HCT116 (cell line): Measurements from ENCODE around the gene TRPT1. TPM values are rescaled to one million over a fixed set of nuclear protein-coding genes. Genes with fewer than 3 reads are reported as not detected.

Experiments
- ATAC-seq: fragments of 200-7000 bp; cut with Tn5 transposase; 2 replicates; pipeline ENCODE4 v1.9.1; 2020; ENCODE audit warnings: mild to moderate bottlenecking, moderate library complexity
- BruUV-seq: library from RNA; stranded (reverse); fragments of 400-500 nt; replicated peaks from 2 replicates; lab custom pipeline; 2021; lab: Mats Ljungman, UMichigan
- CTCF ChIA-PET: fragments of 300-600 bp; sonication (Branson Sonifier 250); formaldehyde crosslinking; loops from one replicate; lab custom pipeline; 2021; ENCODE audit warnings: antibody characterized with exemption; lab: Charles Lee
- POLR2A ChIA-PET: fragments of 300-600, 350-600 bp; sonication (Branson Sonifier 250); formaldehyde crosslinking; loops from one replicate; lab custom pipeline; 2021; ENCODE audit warnings: antibody characterized with exemption; lab: Charles Lee
- RAD21 ChIA-PET, 2 experiments: fragments of 300-600 bp; sonication (Branson Sonifier 250); formaldehyde crosslinking; loops; one replicate each; lab custom pipeline; 2023; ENCODE audit warnings: low total read pairs in 2 of 2; ENCODE audit not compliant: uncharacterized antibody in 2 of 2, unreplicated experiment in 2 of 2, low non-redundant PET in 1 of 2; lab: Charles Lee
- DNase-seq: peaks from one replicate; pipeline ENCODE4 v3.0.0-alpha.2; 2010; ENCODE audit warnings: low read depth, low spot score
- H2AFZ ChIP-seq: fragments of 200-600 bp; shearing (Covaris generic), sonication (generic); 2 replicates; pipeline ENCODE4 v1.6.1; 2017; ENCODE audit warnings: low read depth, mixed run types, mixed read lengths, antibody characterized with exemption, low read length; ENCODE audit not compliant: poor library complexity, severe bottlenecking
- H3K27ac ChIP-seq: 2 replicates; pipeline ENCODE4 v1.5.1; 2012; ENCODE audit warnings: low read depth, low read length
- H3K27me3 ChIP-seq: fragments of 200-600 bp; sonication (generic); 2 replicates; pipeline ENCODE4 v1.6.1; 2016; ENCODE audit warnings: mixed run types, low read length, mixed read lengths; ENCODE audit not compliant: insufficient read depth
- H3K36me3 ChIP-seq, 2 experiments: fragments of 200-500 bp in 1 of 2; fragments of 200-600 bp in 1 of 2; sonication (Bioruptor generic) in 1 of 2; sonication (generic) in 1 of 2; 2 replicates each; pipeline versions ENCODE4 v1.5.1 to v1.6.1; 2014 to 2016; ENCODE audit warnings: low read length in 2 of 2, inconsistent platforms in 1 of 2, mixed read lengths in 1 of 2, mixed run types in 1 of 2; ENCODE audit not compliant: insufficient read depth in 2 of 2, control insufficient read depth in 1 of 2
- H3K4me1 ChIP-seq, 2 experiments: fragments of 200-600 bp in 1 of 2; sonication (generic) in 1 of 2; 2 replicates each; pipeline versions ENCODE4 v1.5.1 to v1.6.1; 2012 to 2017; ENCODE audit warnings: low read length in 2 of 2, inconsistent platforms in 1 of 2, mild to moderate bottlenecking in 1 of 2, mixed read lengths in 1 of 2, mixed run types in 1 of 2, moderate library complexity in 1 of 2; ENCODE audit not compliant: insufficient read depth in 2 of 2, control insufficient read depth in 1 of 2
- H3K4me2 ChIP-seq: fragments of 200-600 bp; sonication (generic); 2 replicates; pipeline ENCODE4 v1.6.1; 2017; ENCODE audit warnings: mixed run types, low read length, mixed read lengths
- H3K4me3 ChIP-seq, 2 experiments: fragments of 200-600 bp in 1 of 2; sonication (generic) in 1 of 2; replicated peaks in 1 of 2; 2 replicates each; pipeline ENCODE4 v1.5.1; 2011 to 2016; ENCODE audit warnings: low read length in 2 of 2, control low read depth in 1 of 2, low read depth in 1 of 2, mild to moderate bottlenecking in 1 of 2, mixed read lengths in 1 of 2, mixed run types in 1 of 2
- H3K79me2 ChIP-seq: fragments of 200-600 bp; sonication (generic); 2 replicates; pipeline ENCODE4 v1.6.1; 2017; ENCODE audit warnings: mild to moderate bottlenecking, mixed run types, low read length, moderate library complexity, mixed read lengths; ENCODE audit not compliant: insufficient read depth
- H3K9ac ChIP-seq: fragments of 200-600 bp; sonication (generic); 2 replicates; pipeline ENCODE4 v1.6.1; 2016; ENCODE audit warnings: low read length, mixed read lengths
- H3K9me2 ChIP-seq: fragments of 200-600 bp; sonication (generic), shearing (Covaris generic); 2 replicates; pipeline ENCODE4 v1.6.1; 2017; ENCODE audit warnings: mixed run types, mild to moderate bottlenecking, moderate library complexity; ENCODE audit not compliant: insufficient read depth
- H3K9me3 ChIP-seq, 2 experiments: fragments of 200-500 bp in 1 of 2; fragments of 200-600 bp in 1 of 2; sonication (Bioruptor generic) in 1 of 2; sonication (generic) in 1 of 2; 2 replicates each; pipeline ENCODE4 v1.6.1; 2014 to 2017; ENCODE audit warnings: low read length in 2 of 2, mixed read lengths in 2 of 2, inconsistent platforms in 1 of 2, low read depth in 1 of 2, mild to moderate bottlenecking in 1 of 2, mixed run types in 1 of 2, moderate library complexity in 1 of 2; ENCODE audit not compliant: control insufficient read depth in 1 of 2, insufficient read depth in 1 of 2
- H4K20me1 ChIP-seq: fragments of 200-600 bp; sonication (generic), shearing (Covaris generic); 2 replicates; pipeline ENCODE4 v1.6.1; 2017; ENCODE audit warnings: mixed run types, mild to moderate bottlenecking, moderate library complexity; ENCODE audit not compliant: insufficient read depth
- ATF3 ChIP-seq: IDR thresholded peaks from 2 replicates; pipeline ENCODE4 v1.6.1; 2012
- CEBPB ChIP-seq: IDR thresholded peaks from 2 replicates; pipeline ENCODE4 v1.6.1; 2012; ENCODE audit warnings: low read depth
- CTCF ChIP-seq, 3 experiments: fragments of 200-600 bp in 1 of 3; sonication (generic) in 1 of 3; IDR thresholded peaks in 2 of 3; conservative IDR thresholded peaks in 1 of 3; 2 replicates each; pipeline ENCODE4 v1.5.1; 2012 to 2017; ENCODE audit warnings: low read depth in 2 of 3, low read length in 2 of 3, antibody characterized with exemption in 1 of 3, borderline replicate concordance in 1 of 3, control low read depth in 1 of 3, mild to moderate bottlenecking in 1 of 3, mixed read lengths in 1 of 3, mixed run types in 1 of 3, moderate library complexity in 1 of 3; ENCODE audit not compliant: insufficient read depth in 1 of 3
- EZH2phosphoT487 ChIP-seq: fragments of 200-600 bp; IDR thresholded peaks from 2 replicates; pipeline ENCODE4 v1.6.1; 2018; ENCODE audit warnings: antibody characterized with exemption, borderline replicate concordance
- FOSL1 ChIP-seq: IDR thresholded peaks from 2 replicates; pipeline ENCODE4 v1.6.1; 2012; ENCODE audit warnings: low read depth
- MAX ChIP-seq: IDR thresholded peaks from 2 replicates; pipeline ENCODE4 v1.6.1; 2012
- POLR2A ChIP-seq: IDR thresholded peaks from 2 replicates; pipeline ENCODE4 v1.7.0; 2011; ENCODE audit warnings: borderline replicate concordance; ENCODE audit not compliant: insufficient read depth, insufficient read length; ENCODE audit errors: extremely low read depth
- POLR2AphosphoS5 ChIP-seq: IDR thresholded peaks from 2 replicates; pipeline ENCODE4 v1.6.1; 2011; ENCODE audit warnings: mild to moderate bottlenecking, low read depth, low read length, moderate library complexity
- REST ChIP-seq: IDR thresholded peaks from 2 replicates; pipeline ENCODE4 v1.6.1; 2012; ENCODE audit warnings: low read depth
- SRF ChIP-seq: IDR thresholded peaks from 2 replicates; pipeline ENCODE4 v1.6.1; 2012; ENCODE audit warnings: low read depth
- TCF7L2 ChIP-seq: IDR thresholded peaks from 2 replicates; pipeline ENCODE4 v1.7.0; 2011; ENCODE audit warnings: borderline replicate concordance, inconsistent platforms; ENCODE audit not compliant: insufficient read depth, insufficient read length; ENCODE audit errors: extremely low read depth
- ZBTB33 ChIP-seq: IDR thresholded peaks from 2 replicates; pipeline ENCODE4 v1.6.1; 2011; ENCODE audit warnings: mild to moderate bottlenecking, low read length, moderate library complexity; ENCODE audit not compliant: insufficient replicate concordance; ENCODE audit errors: extremely low read depth
- ZNF274 ChIP-seq: fragments of 200-500 bp; sonication (Bioruptor generic); IDR thresholded peaks from 2 replicates; pipeline ENCODE4 v1.6.1; 2014; ENCODE audit warnings: mild to moderate bottlenecking, low read depth, low read length, inconsistent platforms
- intact Hi-C: fragments of 100-400 bp; cut with micrococcal nuclease; formaldehyde crosslinking; loops from 2 replicates; pipeline ENCODE4 v1.10.0; 2022
- total RNA-seq: library from RNA; stranded (reverse); gene quantifications from one replicate; pipeline ENCODE4 v1.2.1, GENCODE V29; 2021; ENCODE audit not compliant: unreplicated experiment

Gene TRPT1
- total RNA-seq, 1 experiment from 2014 or later: 43.2 TPM

- Histone ChIP-seq H3K27me3 (no peaks in the 10 kb centered on the region), H3K27ac (peak within 1 kb of the TSS; percentile 90), H4K20me1 (peaks cover 12% of the 10 kb centered on the region), H3K79me2 (peaks cover 26% of the 10 kb centered on the region), H3K9me2 (no peaks in the 10 kb centered on the region), H3K4me3 (peak within 1 kb of the TSS; percentile 81 to 88), H3K36me3 (peaks cover 8 to 19% of the 10 kb centered on the region in 2 experiments; a peak in 3 of 4 replicates), H3K9me3 (no peaks in the 10 kb centered on the region), H3K4me1 (peaks cover 26 to 48% of the 10 kb centered on the region in 2 experiments), H3K9ac (peak within 1 kb of the TSS; percentile 87), H3K4me2 (peak within 1 kb of the TSS; percentile 90), H2AFZ (no peak within 1 kb of the TSS)
- ChIA-PET CTCF (interaction anchor here (1.0 to 2.3 kb wide), 5 partner anchors 19 to 170 kb away, joined by 3 to 15 read pairs (median 3); no protein-coding TSS in a partner anchor), RAD21 (interaction anchor here (0.8 to 1.0 kb wide), 2 partner anchors 19 to 40 kb away, joined by 3 read pairs; partner anchors contain the start of genes NUDT22 (in 1 of the 2) and TRPT1 (in 1 of the 2)), POLR2A (interaction anchor here (0.6 to 1.8 kb wide), 19 partner anchors 10 to 488 kb away, joined by 3 to 12 read pairs (median 4); partner anchors contain the start of genes ESRRA, PRDX5 and TRMT112)
- no peak for TF ChIP-seq CEBPB
- TF ChIP-seq CTCF (IDR thresholded peaks at IDR 0.05 in 2 of 3, conservative IDR thresholded peaks at IDR 0.05 in 1 of 3; ENCODE audit: borderline replicate concordance in 1 of 3, insufficient read depth in 1 of 3, low read depth in 2 of 3, low read length in 2 of 3): peak in 2 of 3 experiments; percentile 15 to 29; a peak in 1 of 6 replicates
- peak; percentile 39 for TF ChIP-seq POLR2A
- no peak for TF ChIP-seq ZNF274
- TF ChIP-seq POLR2AphosphoS5: peak; percentile 86
- TF ChIP-seq TCF7L2: no peak
- TF ChIP-seq EZH2phosphoT487: no peak
- no peak for TF ChIP-seq FOSL1
- no peak for TF ChIP-seq MAX
- TF ChIP-seq ATF3: no peak
- no peak for TF ChIP-seq REST
- no peak for TF ChIP-seq SRF
- TF ChIP-seq ZBTB33: no peak
- ATAC-seq (peak; percentile 87), DNase-seq (peak; percentile 100)
- intact Hi-C loops: loop anchor here (5.0 kb wide), 1 partner anchor 116 kb away; the partner anchor contains the start of gene CATSPERZ
- BruUV-seq: no TSS peak
Observed at GRCh38 chr11:64185693-64186491, 40.1 kb downstream of the TRPT1 start, which contains the start of gene STIP1. Gene STIP1, plus strand, starts transcription at chr11:64186171. Its CDS starts 91 bp downstream, at chr11:64186262.
